ENCODE results near the gene PLK1. TPM values are rescaled to one million over a fixed set of nuclear protein-coding genes. Genes with fewer than 3 reads are reported as not detected.

PLK1 gene
- total and polyA plus RNA-seq, 2 experiments from 2014 or later: 5.0 to 13.6 TPM

DNA sequence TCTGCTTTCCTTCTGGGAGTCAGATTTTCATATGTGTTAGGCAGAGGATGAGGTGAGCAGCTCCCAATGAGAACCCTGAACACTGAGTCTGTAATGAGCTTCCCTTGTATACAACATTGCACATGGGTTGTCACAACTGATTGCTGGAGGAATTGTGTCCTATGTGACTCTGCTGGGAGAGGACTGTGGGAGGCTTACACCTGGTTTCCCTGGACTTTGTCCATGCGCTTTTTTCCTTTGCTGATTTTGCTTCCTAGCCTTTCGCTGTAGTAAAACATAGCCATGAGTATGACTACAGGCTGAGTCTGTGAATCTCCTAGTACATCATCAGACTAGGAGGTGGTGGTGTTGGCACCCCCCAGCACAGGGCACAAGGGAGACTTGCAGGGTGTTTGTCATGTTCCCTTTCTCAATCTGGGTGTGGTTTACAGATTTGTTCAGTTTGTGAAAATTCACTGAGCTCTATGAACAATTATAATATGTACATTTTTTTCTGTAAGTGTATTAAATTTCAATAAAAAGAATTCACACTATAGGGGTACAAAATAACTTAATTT lies 1.7 kb upstream of the PLK1 start:
- Histone ChIP-seq H3K4me3 (no peak overlapping the region), H3K4me1 (ENCODE audit: insufficient read depth) (peaks cover 6% of the 10 kb centered on the region), H2AFZ (no peak overlapping the region), H3K4me2 (no peak overlapping the region), H3K27ac (no peak overlapping the region), H4K20me1 (ENCODE audit: insufficient read depth, poor library complexity, severe bottlenecking) (no peaks in the 10 kb centered on the region), H3K9me2 (replicated peaks; ENCODE audit: insufficient read depth) (no peaks in the 10 kb centered on the region), H3K9me3 (ENCODE audit: low read depth) (no peaks in the 10 kb centered on the region), H3K79me2 (peaks cover 30% of the 10 kb centered on the region), H3K36me3 (replicated peaks; ENCODE audit: insufficient read depth, low read depth) (no peaks in the 10 kb centered on the region), H3K27me3 (no peaks in the 10 kb centered on the region)
- TF ChIP-seq EZH2 (IDR thresholded peaks at IDR 0.05; ENCODE audit: borderline replicate concordance): no peak
- TF ChIP-seq EZH2phosphoT487 (IDR thresholded peaks at IDR 0.05; ENCODE audit: low read depth, severe bottlenecking, unreplicated experiment): no peak
- TF ChIP-seq, protein P1, sequence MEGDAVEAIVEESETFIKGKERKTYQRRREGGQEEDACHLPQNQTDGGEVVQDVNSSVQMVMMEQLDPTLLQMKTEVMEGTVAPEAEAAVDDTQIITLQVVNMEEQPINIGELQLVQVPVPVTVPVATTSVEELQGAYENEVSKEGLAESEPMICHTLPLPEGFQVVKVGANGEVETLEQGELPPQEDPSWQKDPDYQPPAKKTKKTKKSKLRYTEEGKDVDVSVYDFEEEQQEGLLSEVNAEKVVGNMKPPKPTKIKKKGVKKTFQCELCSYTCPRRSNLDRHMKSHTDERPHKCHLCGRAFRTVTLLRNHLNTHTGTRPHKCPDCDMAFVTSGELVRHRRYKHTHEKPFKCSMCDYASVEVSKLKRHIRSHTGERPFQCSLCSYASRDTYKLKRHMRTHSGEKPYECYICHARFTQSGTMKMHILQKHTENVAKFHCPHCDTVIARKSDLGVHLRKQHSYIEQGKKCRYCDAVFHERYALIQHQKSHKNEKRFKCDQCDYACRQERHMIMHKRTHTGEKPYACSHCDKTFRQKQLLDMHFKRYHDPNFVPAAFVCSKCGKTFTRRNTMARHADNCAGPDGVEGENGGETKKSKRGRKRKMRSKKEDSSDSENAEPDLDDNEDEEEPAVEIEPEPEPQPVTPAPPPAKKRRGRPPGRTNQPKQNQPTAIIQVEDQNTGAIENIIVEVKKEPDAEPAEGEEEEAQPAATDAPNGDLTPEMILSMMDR (IDR thresholded peaks at IDR 0.05; ENCODE audit: poor library complexity): no peak
- 88% methylated on average over 2 of the region's 2 CpGs for WGBS (ENCODE audit: low lambda C conversion rate, missing lambda C conversion rate)
- peak; percentile 34 for DNase-seq (ENCODE audit: low spot score)

- Histone ChIP-seq H3K27ac (no peak overlapping the region), H3K36me3 (replicated peaks; ENCODE audit: insufficient read depth, low read depth) (no peaks in the 10 kb centered on the region), H3K9me2 (replicated peaks; ENCODE audit: insufficient read depth) (no peaks in the 10 kb centered on the region), H3K79me2 (peaks cover 31% of the 10 kb centered on the region), H2AFZ (peak overlapping the region; percentile 58), H3K4me1 (ENCODE audit: insufficient read depth) (peaks cover 6% of the 10 kb centered on the region), H3K4me2 (peak overlapping the region; percentile 98), H3K4me3 (peak overlapping the region; percentile 74), H3K9me3 (ENCODE audit: low read depth) (no peaks in the 10 kb centered on the region), H4K20me1 (ENCODE audit: insufficient read depth, poor library complexity, severe bottlenecking) (no peaks in the 10 kb centered on the region), H3K27me3 (no peaks in the 10 kb centered on the region)
- DNase-seq (ENCODE audit: low spot score): peak; percentile 64
- no peak for TF ChIP-seq EZH2 (IDR thresholded peaks at IDR 0.05; ENCODE audit: borderline replicate concordance)
- no peak for TF ChIP-seq EZH2phosphoT487 (IDR thresholded peaks at IDR 0.05; ENCODE audit: low read depth, severe bottlenecking, unreplicated experiment)
- TF ChIP-seq, protein P1 (IDR thresholded peaks at IDR 0.05; ENCODE audit: poor library complexity): no peak
- 3% methylated on average over 22 of the region's 24 CpGs for WGBS (ENCODE audit: low lambda C conversion rate, missing lambda C conversion rate)
Observed at GRCh38 chr16:23679274-23679985, 741 bp downstream of the PLK1 start.

DNA sequence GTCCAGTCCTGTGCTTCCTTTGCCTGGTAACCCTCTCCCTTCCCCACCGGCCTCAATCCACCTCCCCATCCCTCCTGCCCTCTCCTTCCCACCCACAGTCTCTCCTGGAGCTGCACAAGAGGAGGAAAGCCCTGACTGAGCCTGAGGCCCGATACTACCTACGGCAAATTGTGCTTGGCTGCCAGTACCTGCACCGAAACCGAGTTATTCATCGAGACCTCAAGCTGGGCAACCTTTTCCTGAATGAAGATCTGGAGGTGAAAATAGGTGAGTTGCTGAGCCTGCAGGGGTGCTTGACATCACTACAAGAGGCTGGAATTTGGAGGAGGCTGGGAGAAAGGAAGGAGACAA lies 1.3 kb downstream of the PLK1 start:
- Histone ChIP-seq H3K36me3 (replicated peaks; ENCODE audit: insufficient read depth, low read depth) (no peaks in the 10 kb centered on the region), H3K27ac (no peak overlapping the region), H3K9me3 (ENCODE audit: low read depth) (no peaks in the 10 kb centered on the region), H3K4me3 (no peak overlapping the region), H3K9me2 (replicated peaks; ENCODE audit: insufficient read depth) (no peaks in the 10 kb centered on the region), H3K4me2 (peak overlapping the region; percentile 98), H2AFZ (no peak overlapping the region), H3K27me3 (no peaks in the 10 kb centered on the region), H4K20me1 (ENCODE audit: insufficient read depth, poor library complexity, severe bottlenecking) (no peaks in the 10 kb centered on the region), H3K79me2 (peaks cover 31% of the 10 kb centered on the region), H3K4me1 (ENCODE audit: insufficient read depth) (peaks cover 6% of the 10 kb centered on the region)
- no peak for DNase-seq (ENCODE audit: low spot score)
- TF ChIP-seq, protein P1 (IDR thresholded peaks at IDR 0.05; ENCODE audit: poor library complexity): no peak
- TF ChIP-seq EZH2phosphoT487 (IDR thresholded peaks at IDR 0.05; ENCODE audit: low read depth, severe bottlenecking, unreplicated experiment) (no peak), EZH2 (IDR thresholded peaks at IDR 0.05; ENCODE audit: borderline replicate concordance) (no peak)
- 23% methylated on average over 6 of the region's 6 CpGs for WGBS (ENCODE audit: low lambda C conversion rate, missing lambda C conversion rate)

Data from hepatocyte (in vitro differentiated cells).